Ureter (tissue), 1 donor: ENCODE data around the gene PACS1. TPM values are rescaled to one million over a fixed set of nuclear protein-coding genes. Genes with fewer than 3 reads are reported as not detected.
"Not testable (repeated sequence)": the region's sequence is repeated elsewhere in the genome, so short reads cannot be mapped to it uniquely, and the experiment has no call there.

Experiments
- DNase-seq: peaks from one replicate; pipeline ENCODE4 v3.0.0-alpha.2; 2020; ENCODE audit warnings: low spot score
- total RNA-seq: library from RNA; stranded (reverse); gene quantifications from one replicate; pipeline ENCODE4 v1.2.4, GENCODE V29; 2023
- donor health status: DM: yes; HTN: yes; CAD: no.

PACS1 gene
- total RNA-seq: 87.2 TPM

DNA sequence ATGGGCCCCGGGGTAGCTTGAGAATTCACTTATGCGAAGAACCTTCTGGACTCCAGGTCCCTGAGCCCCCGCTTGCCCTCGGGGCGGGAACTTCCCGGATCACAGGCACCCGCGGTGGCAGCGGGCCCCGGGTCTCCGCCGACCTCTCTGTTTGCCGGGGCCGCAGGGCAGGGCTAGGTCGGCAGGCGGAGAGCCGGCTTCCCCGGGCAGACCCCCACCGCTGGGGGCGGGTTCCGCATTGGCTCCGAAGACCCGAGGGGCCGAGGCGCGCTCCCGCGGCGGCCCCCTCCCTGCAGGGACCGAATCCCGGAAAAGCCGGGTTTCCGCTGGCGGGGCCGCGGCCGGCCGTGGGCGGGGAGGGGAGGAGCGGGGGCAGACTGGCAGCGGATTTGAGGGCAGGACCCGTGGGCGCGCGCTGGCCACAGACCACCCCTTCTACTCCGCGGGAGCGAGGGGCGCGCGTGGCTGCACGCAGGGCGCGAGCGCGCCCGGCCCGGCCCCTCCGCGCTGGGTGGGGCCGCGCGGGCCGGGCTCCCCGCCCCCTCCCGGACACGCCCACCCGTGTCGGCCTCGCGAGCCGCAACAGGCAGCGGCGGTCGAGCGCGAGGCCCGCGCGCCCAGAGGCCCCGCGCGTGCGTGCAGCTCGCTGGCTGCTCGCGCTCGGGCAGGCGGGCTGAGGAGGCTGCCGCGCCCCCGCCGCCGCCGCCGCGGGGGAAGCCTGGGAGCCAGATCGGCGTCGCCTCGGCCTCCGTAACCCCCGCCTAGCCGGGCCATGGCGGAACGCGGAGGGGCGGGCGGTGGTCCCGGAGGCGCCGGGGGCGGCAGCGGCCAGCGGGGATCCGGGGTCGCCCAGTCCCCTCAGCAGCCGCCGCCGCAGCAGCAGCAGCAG, at the start of gene PACS1:
Gene PACS1 (plus strand): TSS at position 558 of the 889 bp plus-strand sequence. CDS start 215 bp downstream, at position 773.
- DNase-seq: peak; percentile 80

DNA sequence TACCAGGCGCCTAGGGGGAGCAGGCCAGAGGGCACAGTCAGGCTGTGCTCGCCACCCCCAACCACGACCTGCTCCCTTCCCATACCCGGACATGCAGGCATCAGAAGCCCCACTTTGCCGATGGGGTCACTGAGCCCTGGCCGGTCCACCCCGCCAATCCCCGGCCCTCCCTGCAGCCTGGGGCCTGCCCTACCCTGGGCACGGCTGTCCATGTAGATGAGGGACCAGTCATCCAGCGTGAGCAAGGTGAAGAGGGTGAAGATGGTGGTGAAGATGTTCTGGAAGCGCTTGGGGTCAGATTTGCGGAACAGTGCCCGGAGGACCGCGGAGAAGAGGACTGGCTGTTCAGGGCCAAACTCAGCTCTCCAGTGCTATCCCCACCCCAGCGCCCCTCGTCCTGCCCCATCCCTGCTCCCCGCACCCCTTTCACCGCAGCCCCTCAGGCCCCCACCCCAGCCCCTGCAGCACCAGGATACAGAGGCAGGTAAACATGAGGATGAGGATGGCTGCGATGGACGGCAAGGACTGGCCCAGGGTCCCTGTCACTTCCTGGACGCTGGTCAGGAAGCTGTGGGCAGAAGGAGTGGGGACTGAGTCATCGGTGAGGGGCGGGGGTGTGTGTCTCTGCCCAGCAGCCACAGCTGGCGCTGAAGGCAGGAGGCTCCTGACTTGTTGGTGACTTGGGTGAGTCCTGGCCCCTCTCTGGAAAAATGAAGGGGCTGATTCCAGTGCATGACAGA, 49.3 kb upstream of the PACS1 start:
- DNase-seq: peak; percentile 59

DNA sequence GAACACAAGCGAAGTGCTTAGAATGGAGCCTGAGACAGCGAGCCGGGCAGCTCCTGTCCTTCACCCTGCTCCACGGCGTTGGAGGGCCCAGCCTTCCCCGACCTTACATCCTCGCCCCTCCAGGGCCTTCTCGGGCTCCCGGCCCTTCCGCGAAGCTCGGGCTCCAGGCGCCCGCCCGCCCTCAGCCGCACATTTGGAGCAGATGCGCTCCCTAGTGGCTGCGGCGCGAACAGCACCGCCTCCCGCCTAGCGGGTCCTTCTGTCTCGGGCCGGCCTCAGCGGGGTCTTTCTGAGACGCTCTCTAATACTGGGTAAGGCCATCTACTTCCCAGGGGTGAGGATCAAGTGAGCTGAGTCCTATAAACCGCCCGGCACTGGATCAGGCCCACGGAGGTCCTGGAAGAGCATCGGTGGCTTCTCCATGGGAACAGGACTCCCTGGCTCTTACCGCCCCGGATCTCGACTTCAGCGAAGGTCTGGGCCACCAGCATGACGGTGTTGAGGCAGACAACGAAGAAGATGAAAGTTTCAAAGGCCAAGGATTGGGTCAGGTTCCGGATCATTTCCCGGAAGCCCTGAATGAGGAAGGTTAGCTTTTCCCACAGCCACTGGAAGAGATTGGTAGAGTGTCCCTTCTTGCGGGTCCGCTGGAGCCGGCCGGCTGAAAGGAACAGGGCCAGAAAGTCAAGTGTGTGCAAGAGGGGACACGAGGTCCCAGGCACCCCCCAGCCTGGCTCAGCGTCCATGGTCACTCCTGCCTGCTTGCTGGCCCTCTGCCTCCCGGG, 47.5 kb upstream of the PACS1 start:
- peak; percentile 58 for DNase-seq

DNA sequence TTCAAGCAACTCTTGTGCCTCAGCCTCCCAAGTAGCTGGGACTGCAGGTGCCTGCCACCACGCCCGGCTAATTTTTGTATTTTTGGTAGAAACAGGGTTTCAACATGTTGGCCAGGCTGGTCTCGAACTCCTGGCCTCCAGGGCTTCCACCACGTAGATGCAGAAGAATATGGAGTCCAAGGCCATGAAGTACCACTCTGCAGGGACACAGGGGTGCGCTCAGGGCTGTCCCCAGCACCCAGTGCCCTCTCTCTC, 47.0 kb upstream of the PACS1 start:
- DNase-seq: not testable (repeated sequence)

DNA sequence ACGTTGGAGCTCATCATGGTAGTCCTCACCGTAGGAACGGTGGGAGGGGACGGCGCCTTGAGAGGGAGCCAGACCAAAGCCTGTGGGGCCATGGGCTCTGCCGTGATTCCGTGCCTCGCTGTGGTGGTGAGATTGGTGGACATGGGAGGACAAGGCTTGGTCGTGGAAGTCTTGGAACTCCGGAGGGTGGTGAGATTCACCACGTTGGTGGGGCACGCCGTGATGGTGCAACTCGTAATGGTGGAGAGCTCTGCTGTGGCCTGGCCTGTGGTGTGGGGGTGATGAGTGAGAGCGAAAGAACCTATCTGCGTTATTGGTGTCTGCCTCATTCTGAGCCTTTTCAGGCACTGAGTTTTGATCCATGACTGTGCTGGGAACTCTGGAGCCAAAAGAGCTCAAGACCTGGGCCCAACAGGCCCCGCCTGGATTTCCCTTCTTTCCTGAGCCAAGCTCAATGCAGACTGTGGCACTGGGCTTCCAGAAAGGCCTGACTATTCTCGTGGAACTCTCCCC, 44.0 kb upstream of the PACS1 start, which contains the start of gene CATSPER1:
Gene CATSPER1 (minus strand): TSS at position 463 of the 513 bp plus-strand sequence. CDS start 100 bp downstream, at position 363.
- no peak for DNase-seq

DNA sequence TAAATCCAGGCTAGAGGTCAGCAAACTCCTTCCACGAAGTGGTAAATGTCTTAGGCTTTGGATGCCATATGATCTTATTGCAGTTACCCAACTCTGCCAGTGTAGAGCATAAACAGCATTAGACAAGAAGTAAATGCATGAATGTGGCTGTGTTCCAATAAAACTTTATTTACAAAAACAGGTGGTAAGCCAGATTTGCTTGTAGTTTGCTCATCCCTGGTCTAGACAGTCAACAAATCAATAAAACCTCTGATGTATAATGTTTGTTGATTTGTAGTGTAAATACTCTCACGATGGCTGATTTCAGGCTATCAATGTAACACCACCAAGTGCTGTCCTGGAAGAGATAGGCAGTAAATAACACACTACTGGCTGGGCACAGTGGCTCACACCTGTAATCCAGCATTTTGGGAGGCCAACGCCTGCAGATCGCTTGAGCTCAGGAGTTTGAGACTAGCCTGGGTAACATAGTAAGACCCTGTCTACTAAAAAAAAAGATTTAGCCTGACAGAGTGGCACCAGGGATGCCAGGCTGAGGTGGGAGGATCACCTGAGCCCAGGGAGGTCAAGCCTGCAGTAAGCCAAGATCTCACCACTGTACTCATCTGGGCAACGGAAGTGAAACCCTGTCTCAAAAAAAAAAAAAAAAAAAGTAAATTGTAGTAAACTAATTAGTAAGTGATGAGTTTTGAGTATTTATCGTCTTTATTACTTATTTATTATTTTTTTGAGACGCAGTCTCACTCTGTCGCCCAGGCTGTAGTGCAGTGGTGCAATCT, 36.9 kb upstream of the PACS1 start:
- DNase-seq: no peak

DNA sequence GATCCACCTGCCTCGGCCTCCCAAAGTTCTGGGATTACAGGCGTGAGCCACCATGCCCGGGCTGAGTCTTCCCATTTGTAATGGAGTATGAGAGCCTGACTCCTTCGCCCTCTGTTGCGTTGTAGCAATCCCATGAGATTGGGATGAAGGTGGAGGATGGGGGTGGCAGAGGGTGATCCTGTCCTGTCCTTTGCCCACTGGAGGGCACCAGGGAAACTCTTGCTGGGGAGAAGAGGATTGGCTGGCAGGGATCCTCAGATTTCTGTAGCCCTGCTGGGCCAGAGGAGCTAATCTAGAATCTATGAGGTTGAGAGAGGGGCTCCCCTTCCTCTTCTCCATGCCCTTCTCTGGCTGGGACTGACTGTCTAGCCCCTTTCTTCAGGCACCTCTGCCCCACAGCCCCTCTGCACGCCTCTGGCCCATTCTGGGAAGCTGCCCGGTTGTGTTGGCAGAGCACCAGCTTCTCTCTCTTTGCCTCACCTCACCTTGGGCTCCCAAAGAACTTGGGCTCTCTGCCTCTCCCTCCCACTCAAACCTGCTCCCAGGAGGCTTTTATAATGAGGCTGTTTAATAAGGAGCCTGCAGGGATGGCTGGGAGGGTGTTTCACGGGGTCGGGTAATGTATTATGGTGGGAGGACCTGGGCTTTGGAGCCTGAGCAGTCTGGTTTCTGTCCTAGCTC, 34.3 kb upstream of the PACS1 start:
- DNase-seq: no peak

DNA sequence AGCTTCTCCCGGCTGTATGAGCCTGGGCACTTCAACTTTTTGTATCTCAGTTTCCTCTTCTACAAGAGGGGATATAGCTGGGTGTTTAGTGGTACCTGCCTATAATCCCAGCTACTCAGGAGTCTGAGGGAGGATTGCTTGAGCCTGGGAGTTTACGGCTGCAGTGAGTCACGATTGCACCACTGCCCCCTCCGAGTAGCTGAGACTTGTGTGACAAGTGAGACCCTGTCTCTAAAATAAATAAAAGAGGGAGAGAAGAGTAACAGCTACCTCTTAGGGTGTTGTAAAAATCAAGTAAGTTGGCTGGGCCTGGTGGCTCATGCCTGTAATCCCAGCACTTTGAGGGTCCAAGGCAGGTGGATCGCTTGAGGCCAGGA, 33.8 kb upstream of the PACS1 start:
- no peak for DNase-seq

DNA sequence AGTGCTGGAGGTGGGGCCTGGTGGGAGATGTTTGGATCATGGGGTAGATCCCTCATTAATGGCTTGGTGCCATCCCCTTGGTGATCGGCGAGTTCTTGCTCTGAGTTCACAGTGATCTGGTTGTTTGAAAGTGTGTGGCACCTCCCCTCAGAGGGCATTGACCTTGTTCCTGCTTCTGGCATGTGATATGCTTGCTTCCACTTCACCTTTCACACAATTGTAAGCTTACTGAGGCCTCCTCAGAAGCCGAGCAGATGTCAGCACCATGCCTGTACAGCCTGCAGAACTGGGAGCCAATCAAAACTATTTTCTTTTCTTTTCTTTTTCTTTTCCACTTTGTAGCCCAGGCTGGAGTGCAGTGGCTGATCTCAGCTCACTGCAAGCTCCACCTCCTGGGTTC, 32.7 kb upstream of the PACS1 start:
- no peak for DNase-seq

DNA sequence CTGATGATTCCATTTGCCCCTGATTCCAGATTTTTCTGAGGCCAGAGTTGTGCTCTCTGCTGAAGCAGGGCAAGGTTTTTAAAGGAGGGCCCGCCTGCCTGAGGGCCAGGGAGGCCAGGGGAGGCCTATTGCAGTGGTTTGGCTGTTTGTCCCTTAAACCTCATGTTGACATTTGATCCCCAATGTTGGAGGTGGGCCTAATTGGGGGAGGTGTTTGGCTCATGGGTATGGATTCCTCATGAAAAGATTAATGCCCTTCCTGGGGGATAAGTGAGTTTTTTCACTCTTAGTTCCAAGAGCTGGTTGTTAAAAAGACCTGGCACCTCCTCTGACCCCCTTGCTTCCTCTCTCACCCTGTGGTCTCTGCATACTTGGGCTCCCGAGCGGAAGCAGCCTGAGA, 30.3 kb upstream of the PACS1 start:
- DNase-seq: no peak

DNA sequence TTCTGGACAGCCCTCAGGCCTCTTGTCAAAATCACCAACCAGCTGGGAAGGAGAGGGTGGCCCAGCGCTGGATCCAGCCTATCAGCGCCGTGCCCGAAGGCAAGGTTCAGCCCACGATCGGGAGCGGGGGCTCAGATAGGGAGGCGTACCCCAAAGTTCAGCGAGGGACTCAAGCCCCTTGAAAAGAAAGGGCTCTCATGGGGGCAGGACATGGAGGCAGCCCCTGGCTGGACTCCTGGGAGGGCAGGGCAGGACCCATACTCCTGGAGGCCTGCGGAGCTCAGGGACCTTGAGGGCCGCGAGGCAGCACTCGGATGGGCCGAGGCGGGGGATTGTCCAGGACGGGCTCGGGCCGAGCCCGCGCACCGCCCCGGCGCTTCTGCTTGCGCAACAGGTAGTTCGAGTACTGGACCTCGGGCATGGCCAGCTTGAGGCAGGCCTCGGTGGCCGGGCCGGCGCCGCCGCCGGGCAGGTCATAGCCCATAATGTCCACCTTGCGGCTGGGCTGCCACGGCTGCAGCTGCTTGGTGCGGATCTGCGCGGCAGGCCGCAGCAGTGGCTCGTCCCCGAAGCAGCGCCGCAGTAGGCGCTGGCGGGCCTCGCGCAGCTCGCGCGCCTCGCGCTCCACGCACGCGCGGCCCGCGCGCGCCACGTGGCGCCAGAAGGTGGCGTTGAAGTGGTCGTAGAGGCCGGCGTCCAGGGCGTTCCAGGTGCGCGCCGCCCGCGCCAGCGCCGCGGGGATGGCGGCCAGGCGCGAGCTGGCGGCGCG, 27.7 kb upstream of the PACS1 start:
- no peak for DNase-seq

DNA sequence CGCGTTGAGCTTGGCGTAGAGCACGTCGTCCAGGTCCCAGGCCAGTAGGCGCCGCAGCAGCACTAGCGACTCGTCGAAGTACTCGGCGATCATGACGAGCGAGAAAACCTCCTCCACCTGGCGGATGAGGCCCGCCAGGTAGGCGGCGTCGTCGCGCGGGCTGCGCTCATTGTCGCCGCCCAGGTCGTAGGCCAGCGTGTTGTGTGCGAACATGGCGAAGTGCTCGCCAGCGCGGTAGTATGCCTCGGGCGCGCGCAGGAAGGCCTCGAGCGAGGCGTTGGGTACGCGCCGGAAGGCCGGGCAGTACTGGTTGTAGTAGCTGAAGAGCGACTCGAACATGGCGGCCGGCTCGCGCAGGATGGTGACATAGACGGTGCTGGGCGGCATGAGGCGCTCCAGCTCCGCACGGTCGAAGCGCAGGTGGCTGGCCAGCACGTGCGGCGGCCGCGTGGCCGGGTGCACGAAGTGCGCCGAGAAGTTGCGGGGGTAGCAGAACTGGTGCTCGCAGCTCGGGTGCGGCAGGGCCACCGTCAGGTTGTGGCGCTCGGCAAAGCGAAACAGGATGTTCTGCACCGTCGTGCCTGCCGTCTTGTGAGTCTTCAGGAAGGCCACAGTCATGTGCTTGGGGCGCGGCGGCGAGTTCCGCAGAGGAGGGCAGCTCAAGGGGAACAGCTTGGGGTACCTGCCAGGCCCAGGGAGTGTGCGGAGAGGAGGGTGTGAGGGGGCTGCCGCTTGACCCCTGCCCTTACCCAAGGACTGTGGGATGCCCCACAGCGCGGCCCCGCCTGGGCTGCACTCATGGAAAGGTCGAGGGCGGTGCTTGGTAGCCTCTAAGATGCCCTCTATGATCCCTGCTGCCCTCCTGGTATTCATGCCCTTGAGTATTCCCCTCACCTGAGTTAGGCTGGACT, 26.8 kb upstream of the PACS1 start:
- no peak for DNase-seq

DNA sequence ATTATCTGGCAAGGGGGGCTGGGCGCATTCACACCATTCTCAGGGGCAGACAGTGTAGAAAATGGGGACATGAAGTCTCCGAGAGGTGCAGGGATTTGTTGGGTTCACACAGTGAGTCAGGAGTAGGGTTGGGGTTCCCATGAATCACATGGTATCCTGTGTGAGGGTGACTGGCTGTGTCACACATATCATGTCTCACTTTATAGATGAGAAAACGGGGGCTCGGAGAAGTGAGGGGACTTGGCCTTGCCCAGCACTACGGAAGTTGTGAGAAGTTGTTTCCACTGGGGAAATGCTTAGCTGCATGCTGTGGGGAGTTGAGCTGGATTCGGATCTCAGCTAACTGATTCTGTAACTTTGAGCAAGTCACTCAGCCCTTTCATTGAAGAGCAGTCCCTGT, 25.3 kb upstream of the PACS1 start:
- DNase-seq: no peak

DNA sequence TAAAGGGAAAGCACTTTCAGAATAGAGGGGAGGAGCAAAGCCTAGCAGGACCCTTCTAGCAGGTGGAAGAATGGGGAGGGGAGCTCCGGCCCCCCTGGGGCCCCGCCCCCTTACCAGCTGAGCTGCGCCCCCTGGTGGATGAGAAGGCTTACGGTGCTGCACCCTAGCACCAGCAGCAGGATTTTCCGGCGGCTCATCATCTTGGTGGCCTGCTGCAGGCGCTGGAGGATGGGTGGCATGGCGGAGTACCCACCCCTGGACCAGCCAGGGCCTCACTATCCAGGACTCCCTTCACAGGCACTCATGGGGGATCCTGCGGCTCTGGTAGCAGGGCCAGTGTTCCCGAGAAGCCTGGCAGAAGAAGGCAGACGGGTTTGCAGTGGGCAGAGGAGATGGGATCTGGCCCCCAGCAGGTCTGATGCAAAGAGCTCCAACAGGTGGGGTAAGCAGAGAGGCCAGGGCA, 24.9 kb upstream of the PACS1 start:
- DNase-seq: peak; percentile 68

DNA sequence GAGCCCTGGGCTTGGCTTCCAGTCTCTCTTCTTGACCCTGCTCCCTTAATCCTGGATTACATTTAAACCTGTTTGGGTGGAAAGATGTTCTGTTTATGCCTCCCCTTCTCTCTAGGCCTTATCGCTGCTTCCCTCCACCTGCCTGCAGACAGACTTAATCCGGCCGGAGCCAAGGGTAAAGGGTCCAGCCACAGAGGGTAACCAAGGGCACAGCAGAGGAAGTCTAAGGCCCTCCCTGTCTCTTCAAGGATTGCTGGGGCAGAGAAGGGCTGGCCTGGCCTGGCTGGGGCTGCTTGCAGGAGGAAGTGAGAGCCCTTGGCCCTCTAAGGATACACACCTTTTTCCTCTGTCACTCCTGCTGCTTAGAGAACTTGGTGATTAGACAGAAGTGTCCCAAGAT, 23.2 kb upstream of the PACS1 start:
- no peak for DNase-seq

DNA sequence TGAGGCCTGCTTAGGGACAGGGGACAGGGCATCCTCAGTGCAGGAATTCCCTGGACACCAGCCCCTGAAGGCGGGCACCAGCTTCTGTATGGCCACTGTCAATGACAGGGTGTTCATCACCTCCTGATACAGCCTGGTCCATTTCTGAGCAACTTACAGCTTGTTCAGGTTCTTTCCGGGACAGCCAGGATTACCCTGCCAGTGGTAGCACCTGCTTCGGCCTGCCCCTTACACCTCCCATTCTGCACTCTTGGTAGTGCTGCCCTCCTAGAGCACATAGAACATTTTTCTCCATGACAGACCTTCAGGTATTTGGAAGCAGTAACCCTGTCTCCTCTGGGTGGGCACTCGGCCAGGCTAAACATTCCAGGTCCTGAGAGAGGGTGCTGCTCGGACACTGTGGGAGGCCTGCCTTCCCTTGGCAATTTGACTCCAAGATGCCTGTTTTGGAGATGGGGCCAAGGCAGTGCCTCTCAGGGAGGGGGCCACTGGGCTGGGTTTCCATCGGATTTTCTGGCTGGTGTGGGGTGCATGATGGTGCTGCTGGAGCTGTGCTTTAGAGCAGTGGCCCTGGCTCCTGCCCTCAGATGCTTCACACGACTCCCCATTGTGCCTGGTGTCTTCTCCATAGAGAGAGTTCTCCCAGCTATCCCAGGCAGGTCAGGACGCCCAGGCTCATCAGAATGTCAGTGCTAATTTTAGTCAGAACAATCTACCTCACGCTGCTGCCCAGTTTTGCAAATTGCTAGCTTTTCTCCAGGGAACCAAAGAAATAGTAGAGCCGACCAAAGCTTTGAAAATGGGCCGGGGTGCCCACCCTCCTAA, 22.3 kb upstream of the PACS1 start:
- DNase-seq: no peak

DNA sequence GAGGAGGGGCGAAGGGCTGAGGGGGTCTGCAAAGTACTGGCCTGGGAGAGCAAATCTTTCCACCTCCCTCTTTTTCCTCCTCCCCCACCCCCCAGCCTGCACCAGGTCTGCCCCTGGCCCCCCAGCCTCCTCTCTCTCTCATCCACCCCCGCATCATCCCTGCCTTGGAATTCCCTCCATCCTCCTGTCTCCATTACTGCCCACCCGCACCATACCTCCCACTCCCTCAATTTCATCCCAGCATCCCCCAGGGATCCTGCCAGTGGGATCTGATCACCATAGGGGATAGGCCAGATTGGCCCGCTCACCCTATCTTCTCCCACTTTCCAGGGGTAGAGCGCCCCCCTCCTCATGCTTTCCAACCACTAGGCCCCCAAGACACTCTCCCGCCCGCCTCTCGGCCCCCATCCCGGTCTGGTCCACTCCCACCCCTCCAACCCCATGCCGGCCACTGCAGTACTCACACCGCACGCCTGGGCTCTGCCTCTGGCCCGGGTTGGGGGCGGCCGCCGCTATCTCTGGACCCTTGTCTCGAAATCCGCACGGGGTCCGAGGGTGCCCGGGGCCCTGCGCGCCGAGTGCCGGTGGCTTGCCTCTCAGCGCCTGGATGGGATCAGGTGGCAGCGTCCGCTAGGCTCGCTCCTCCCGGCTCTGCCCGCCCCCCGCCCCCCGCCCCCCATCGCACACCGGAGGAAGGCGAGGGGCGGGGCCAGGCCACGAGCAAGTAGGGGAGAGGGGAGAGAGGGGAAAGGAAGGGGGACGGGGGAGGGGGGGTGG, 21.3 kb upstream of the PACS1 start, which contains the start of gene GAL3ST3:
Gene GAL3ST3 (minus strand): TSS at position 615 of the 777 bp plus-strand sequence. CDS start 3,746 bp downstream, outside the sequence.
- no peak for DNase-seq
